GM10847 (cell line): ENCODE measurements around the gene NAA30.

Experiments
- POLR2A ChIP-seq: IDR thresholded peaks from 2 replicates; pipeline ENCODE4 v1.6.1; 2011; ENCODE audit not compliant: insufficient read length; ENCODE audit errors: extremely low read depth

The NAA30 gene

DNA sequence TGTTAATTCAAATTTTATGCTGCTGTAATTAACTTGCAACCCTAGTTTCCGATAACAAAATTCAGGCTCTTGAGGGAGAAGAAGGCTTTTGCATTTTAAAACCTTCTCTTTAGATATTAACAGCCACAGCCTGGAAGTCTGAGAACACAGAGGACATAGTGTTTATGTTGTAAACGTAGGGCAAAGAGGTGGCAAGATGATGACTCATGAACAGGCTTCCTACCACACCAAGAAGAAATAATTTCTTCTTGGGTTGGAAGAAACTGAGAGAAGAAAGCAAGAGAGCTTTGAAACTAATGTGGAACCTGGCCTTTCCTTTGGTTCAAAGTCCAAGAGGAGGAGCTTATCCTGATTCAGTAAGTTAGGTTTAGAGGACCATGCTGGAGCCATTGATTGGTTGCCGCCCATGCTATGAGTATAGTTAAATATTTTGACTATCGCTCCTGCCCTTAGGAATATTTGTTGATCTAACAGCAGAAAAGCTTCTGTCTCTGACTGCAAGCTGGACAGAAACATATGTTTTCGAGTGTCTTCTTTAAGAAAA is 71.5 kb downstream of the NAA30 start:
- no peak for TF ChIP-seq POLR2A

DNA sequence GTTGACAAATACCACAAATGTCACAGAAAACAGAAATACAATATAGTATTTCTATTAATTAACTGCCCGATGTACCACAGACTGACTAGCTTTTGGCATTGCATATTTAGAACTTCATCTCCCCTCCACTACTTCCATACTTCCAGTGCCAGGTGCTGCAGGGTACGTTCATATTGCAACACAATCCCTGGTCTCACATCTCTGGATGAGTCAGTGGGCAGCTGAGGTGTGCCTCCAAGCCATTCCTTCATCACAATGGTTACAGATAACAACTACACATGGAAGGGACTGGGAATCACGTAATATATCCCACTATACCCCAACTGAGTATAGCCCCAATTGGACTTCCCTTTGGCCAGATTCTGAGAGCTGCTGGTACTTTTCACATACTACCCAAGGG is 72.2 kb downstream of the NAA30 start:
- no peak for TF ChIP-seq POLR2A

DNA sequence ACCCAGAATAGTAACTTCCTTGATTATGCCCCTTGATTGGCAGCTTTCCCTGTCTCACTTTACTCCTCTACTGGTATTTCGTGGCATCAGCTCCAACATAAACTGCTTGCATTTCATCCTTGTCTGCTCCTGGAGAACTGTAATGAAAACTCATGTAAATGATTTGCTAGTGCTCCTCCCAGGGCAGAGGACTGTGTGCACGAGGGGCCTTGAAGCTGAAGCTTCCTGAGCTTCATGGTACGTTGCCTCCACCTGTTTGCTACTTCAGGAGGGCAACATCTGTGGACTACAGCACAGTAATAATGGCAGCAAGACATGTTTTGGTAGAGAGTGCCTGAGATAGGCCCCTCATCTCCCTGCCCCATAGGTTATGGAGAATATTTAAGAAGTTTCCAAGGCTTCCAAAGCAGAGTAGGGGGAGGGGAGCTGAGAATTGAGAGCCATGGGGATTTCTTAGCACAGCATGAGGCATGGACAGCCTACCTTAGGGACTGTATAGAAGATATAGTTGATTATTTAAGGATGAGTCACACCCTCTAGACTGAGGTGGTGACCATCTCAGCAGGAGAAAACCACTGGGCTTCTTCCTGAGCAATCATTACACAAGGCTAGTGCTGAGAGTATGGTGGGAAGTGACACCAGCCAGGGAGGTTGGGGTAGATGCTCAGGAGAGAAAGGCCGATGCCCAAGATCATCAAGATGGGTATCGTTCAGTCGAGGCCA is 73.8 kb downstream of the NAA30 start:
- TF ChIP-seq POLR2A, result no peak
